GM23338 (cell line): ENCODE measurements around the gene GPX8.

Experiments used
- CREB1 ChIP-seq: fragments of 250-450 bp; sonication (Bioruptor Pico); IDR thresholded peaks from 2 replicates; pipeline ENCODE4 v1.5.0; 2020; ENCODE audit warnings: low read depth, mild to moderate bottlenecking, moderate library complexity
- CTCF ChIP-seq, 2 experiments: fragments of 200-600 bp in 1 of 2; sonication (generic) in 1 of 2; conservative IDR thresholded peaks; 2 replicates each; pipeline versions ENCODE4 v1.5.1 to v1.6.1; 2016 to 2017; ENCODE audit warnings: antibody characterized with exemption in 2 of 2, low read depth in 2 of 2, mild to moderate bottlenecking in 2 of 2, moderate library complexity in 1 of 2
- EZH2 ChIP-seq: fragments of 200-600 bp; sonication (generic); IDR thresholded peaks from one replicate; pipeline ENCODE4 v1.8.0; 2017; ENCODE audit warnings: antibody characterized with exemption, mild to moderate bottlenecking, low read depth; ENCODE audit not compliant: unreplicated experiment
- EZH2phosphoT487 ChIP-seq: fragments of 200-600 bp; sonication (generic); IDR thresholded peaks from one replicate; pipeline ENCODE4 v1.8.1; 2018; ENCODE audit warnings: antibody characterized with exemption; ENCODE audit not compliant: unreplicated experiment
- JUNB ChIP-seq: IDR thresholded peaks from one replicate; pipeline ENCODE4 v1.6.1; 2016; ENCODE audit warnings: antibody characterized with exemption; ENCODE audit not compliant: unreplicated experiment
- NANOG ChIP-seq: IDR thresholded peaks from 2 replicates; pipeline ENCODE4 v1.6.1; 2016; ENCODE audit warnings: antibody characterized with exemption, borderline replicate concordance
- POLR2AphosphoS5 ChIP-seq: IDR thresholded peaks from 2 replicates; pipeline ENCODE4 v1.6.1; 2016; ENCODE audit warnings: antibody characterized with exemption, low read depth
- REST ChIP-seq: IDR thresholded peaks from one replicate; pipeline ENCODE4 v1.6.1; 2018; ENCODE audit warnings: antibody characterized with exemption; ENCODE audit not compliant: unreplicated experiment
- ZNF114 ChIP-seq: fragments of 250-450 bp; sonication (Bioruptor Pico); IDR thresholded peaks from 2 replicates; pipeline ENCODE4 v1.5.0; 2020; ENCODE audit warnings: mild to moderate bottlenecking, moderate library complexity

- TF ChIP-seq CTCF (conservative IDR thresholded peaks at IDR 0.05; ENCODE audit: low read depth in 2 of 2) (no peak), POLR2AphosphoS5 (no peak), REST (no peak), EZH2phosphoT487 (no peak), EZH2 (no peak), NANOG (no peak), JUNB (no peak), CREB1 (CRISPR knock-in tag) (no peak), ZNF114 (CRISPR knock-in tag) (no peak)
Observed at GRCh38 chr5:55154873-55155272, 5.1 kb upstream of the GPX8 start.
